Effector CD4-positive, alpha-beta T cell (primary cell): ENCODE data around the gene PLEKHG1.

ENCODE experiments used
- DNase-seq: peaks from one replicate; pipeline ENCODE4 v3.0.0-alpha.2; 2020

The PLEKHG1 gene

GRCh38 chr6:150641398-150642139, 41.9 kb downstream of the PLEKHG1 start:
- DNase-seq = no peak

DNA sequence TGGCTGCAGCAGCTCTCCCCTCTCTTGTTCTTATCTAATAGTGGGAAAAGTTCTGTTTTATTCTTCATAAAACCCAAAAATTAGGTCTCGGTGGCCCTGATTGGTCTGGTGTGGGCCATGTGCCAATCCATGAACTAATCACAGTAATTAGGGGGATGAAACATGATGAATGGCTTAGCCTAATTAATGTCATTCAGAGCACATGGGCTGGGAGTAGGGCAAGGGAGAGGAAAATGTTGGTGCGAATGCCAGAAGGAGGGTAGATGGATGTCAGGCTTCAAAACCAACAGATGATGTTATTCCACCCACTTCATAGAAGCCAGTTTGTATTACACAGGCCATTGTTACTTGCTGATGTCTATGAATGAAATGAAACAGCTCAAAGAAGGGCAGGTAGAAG, 46.5 kb downstream of the PLEKHG1 start:
- no peak for DNase-seq

DNA sequence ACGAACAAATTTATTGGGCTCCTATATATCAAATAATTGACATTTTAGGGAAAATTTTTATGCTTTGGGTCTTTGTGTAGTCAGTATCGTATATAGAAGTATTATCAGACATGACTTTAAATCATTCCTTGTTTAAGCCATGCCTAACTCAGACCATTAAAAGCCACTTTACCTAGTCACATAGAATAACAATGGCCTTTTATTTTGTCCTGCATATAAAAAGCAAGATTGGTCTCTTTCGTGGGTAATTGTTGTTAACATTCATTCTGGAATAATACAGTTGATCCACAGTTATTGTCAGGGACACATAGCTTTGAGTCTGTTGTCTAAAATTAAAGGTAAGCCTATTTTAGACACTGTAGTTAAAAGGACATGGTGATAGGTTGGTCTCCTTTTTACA, 47.4 kb downstream of the PLEKHG1 start:
- DNase-seq = no peak
